ENCODE measurements around the gene PI4K2B.

- TF ChIP-seq, protein P1, sequence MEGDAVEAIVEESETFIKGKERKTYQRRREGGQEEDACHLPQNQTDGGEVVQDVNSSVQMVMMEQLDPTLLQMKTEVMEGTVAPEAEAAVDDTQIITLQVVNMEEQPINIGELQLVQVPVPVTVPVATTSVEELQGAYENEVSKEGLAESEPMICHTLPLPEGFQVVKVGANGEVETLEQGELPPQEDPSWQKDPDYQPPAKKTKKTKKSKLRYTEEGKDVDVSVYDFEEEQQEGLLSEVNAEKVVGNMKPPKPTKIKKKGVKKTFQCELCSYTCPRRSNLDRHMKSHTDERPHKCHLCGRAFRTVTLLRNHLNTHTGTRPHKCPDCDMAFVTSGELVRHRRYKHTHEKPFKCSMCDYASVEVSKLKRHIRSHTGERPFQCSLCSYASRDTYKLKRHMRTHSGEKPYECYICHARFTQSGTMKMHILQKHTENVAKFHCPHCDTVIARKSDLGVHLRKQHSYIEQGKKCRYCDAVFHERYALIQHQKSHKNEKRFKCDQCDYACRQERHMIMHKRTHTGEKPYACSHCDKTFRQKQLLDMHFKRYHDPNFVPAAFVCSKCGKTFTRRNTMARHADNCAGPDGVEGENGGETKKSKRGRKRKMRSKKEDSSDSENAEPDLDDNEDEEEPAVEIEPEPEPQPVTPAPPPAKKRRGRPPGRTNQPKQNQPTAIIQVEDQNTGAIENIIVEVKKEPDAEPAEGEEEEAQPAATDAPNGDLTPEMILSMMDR (IDR thresholded peaks at IDR 0.05; ENCODE audit: low read depth, low read length, poor library complexity, severe bottlenecking): no peak
- TF ChIP-seq EZH2phosphoT487 (IDR thresholded peaks at IDR 0.05; ENCODE audit: borderline replicate concordance, low read length): no peak
These were observed 18.3 kb upstream of the PI4K2B start for GRCh38 chr4:25215511-25215910.

Measured in DOHH2 (cell line).